Stromal cell of bone marrow (primary cell): ENCODE results near the gene SPINT3.

Source experiments
- DNase-seq: peaks from one replicate; pipeline ENCODE4 v3.0.0-alpha.2; 2012; ENCODE audit warnings: low read depth

SPINT3 gene, protein sequence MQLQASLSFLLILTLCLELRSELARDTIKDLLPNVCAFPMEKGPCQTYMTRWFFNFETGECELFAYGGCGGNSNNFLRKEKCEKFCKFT

DNA sequence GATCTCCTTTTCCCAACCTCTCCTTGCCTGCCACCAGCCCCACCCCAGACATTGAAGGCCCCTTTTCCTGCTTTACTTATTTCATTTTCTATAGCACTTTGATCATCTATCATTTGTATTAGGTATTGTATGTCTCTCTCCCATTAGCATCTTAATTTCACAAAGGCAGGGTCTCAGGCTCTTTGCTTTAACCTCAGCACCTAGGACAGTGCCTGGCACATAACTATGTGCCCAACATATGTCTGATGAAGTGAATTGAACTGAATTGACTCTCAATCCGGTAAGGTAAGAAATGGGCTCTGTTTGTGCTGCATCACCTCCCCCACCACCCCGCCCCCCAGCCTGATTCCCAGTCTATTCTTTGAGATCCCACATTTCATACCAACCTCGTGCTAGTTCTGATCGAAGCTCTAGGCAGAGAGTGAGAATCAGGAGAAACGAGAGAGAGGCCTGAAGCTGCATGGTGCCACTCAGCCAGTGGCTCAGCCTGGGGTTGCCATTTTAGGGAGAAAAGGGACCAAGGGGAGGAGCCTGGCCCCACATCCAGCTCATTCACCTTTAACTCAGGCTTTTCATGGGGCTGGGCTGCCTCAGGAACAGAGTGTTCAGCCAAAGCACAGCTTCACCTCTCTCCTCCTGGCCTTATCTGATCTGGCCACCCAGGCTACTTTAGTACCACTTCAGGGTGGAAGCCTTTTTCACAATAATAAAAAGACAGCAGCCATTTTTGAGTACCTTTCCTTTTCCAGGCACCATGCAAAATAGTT lies at the start of gene SPINT3:
Gene SPINT3 (minus strand): TSS at position 476 of the 767 bp plus-strand sequence. CDS start 14 bp downstream, at position 462.
- no peak for DNase-seq

DNA sequence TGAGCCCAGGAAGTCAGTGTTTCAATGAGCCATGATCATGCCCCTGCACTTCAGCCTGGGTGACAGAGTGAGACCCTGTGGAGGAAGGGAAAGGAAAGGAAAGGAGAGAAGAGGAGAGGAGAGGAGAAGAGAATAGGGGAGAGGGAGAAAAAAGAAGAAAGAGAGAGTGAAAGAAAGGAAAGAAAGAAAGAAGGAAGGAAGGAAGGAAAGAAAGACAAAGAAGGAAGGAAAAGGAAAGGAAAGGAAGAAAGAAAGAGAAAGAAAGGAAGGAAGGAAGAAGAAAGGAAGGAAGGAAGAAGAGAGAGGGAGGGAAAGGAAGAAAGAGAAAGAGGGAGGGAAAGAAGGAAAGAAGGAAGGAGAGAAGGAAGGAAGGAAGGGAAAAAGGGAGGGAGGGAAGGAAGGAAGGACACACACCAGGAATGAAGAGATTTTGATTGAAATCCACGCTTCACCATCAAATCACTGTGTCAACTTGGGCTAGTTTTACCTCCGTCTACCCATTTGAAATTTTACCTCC lies 49.4 kb upstream of the SPINT3 start:
- no peak for DNase-seq

DNA sequence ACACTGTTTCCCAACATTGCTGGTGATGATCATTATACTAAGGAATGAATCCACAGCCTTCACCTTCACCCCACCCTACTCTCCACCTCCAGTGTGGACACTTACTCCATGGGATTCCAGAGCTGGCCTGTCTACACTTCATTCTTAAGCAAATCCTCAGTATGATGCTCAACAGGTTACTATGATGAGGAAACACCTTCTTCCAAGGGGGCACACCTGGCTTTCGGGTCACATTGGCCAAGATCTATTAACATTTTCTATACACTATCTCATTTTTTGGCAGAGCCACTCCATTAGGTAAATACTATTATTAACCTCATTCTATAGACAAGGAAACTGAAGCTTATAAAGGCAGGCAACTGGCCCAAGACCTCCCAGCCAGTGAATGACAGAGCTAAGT lies 39.8 kb upstream of the SPINT3 start:
- no peak for DNase-seq

DNA sequence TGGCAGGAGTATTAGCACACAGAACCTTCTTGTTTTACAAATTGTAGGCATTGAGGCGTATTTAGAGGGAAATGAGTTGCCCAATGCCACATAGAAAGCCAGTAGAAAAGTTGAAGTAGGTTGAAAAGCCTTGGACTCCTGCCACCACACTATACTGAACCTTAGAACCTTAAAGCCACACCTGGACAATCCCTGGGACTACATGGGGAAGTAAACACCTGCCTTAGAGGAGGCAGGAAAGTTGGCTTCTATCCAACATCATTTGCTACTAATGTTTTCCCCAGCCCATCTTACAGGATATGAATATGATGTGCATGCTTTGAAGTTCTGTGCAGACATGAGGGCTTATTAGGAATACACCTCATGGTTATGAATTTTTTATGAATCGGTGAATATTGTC lies 37.0 kb upstream of the SPINT3 start:
- DNase-seq, result no peak

DNA sequence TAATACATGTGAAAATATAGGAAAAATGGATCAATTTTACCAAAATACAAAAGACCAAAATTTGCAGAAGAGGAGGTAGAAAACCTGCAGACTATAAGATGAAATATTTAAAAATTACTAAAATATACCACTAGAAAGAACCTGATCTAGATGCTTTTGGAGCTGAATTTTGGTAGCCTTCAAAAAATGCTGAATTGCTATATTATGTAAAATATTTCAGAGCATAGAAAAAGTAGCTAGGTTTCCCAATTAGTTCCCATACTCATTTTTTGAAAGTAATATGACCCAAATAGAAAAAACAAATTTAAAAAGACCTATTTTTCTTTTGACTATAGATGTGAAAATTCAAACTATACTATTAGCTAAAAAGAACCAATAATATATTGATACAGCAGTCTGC lies 35.3 kb upstream of the SPINT3 start:
- no peak for DNase-seq

DNA sequence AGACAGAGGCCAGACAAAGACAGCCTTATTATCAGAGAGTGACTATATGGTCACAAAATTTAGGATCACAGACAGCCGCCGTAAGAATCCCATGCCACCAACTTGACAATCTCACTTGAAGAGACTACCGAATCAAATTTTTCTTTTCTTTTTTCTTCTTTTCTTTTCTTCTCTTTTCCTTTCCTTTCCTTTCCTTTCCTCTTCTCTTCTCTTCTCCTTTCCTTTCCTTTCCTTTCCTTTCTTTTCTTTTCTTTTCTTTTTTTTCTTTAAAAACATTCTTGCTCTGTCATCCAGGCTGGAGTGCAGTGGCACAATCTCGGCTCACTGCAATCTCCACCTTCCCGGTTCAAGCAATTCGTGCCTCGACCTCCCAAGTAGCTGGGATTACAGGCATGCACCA lies 33.0 kb upstream of the SPINT3 start:
- DNase-seq, result no peak

DNA sequence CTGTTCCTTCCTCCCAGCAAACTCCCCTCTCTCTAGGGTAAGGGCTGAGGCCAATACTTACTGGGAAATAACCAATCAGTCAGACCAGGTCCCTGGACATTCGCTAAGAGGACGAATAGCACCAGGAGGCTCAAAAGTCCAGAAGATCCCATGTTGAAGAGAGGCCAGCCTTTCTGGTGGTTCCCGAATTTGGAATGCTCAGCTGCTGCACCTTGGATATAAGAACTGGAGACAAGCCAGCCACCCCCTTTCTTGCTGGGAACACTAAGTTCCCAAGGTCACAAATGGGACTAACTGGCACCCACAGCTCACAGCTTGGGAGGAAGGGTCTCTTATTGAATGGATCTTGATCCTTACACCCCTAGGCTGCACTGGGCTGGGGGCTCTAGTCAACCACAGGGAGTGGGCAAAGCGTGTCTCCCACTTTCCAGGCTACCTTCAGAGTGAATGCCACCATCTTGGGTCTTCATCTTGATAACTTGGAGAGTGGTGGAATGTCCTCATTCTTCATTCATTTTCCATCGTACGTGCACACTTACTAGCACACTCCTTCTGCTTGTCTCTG lies 31.9 kb upstream of the SPINT3 start, which contains the start of gene EPPIN:
Gene EPPIN (minus strand): TSS at position 196 of the 565 bp plus-strand sequence. CDS start 44 bp downstream, at position 152.
- DNase-seq, result no peak

DNA sequence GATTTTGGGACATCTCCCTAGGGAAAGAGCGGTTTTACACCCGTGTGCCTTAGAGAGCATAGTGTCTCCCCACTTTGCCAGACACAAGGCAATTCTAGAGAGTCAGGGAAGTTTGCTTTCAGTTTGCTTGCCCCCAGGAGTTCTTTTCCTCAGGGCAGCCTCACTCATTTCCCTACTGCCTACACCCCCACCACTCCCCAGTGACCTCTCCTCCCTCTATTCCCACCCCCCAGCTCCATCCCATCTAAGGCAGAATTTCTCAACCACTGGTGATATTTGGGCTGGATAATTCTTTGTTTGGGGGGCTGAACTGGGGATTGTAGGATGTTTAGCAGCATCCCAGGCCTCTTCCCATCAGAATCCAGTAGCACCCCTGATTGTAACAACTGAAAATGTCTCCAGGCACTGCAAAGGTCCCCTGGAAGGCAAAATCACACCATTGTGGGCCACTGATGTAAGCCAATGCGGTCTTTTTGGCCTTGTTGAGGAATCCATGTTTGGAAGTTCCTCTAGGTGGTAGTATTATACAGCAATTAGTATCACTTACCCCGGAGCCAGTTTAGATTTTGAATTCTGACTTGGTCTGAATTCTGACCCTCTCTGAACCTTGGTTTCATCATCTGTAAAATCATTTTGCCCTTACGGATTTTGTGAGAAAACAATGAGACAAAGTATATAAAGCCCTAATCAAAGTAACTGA lies 30.5 kb upstream of the SPINT3 start:
- peak; percentile 28 for DNase-seq

DNA sequence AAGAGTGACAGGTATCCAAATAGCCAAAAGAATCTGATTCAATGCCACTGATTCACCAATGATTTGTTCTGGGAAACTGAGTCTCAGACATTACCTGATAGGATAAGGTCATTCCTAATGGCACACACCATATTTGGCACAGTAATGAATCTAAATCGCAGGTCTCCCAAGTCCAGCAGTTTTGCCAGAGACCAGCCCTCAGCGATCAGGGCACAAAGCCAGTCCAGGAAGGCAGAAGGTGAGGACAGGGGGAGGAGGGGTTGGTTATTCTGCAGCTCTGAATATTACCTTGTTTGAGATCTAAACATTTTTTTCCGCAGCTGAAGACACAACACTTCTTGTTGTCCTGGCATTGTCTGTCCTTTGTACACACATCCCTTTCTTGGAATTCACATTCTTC lies 29.9 kb upstream of the SPINT3 start:
- no peak for DNase-seq

DNA sequence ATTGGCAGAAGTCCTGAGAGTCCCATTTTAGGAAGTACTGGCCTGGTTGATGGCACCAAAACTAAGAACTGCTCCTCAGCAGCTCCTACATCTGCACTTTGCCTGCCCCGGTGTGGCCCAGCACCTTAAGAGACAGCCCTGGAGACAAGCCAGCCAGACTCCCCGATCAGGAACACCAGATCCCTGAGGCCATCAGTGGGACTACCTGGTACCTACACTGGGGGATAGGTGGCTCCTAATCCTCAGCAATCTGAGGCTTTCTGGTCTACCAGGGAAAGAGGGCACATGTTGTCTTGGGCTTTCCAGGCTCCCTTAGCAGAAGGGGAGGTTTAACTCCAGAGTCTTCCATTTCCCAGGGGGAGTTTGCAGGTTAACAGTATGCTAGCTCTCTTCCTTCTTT lies 24.0 kb upstream of the SPINT3 start, which contains the start of gene WFDC6:
Gene WFDC6 (minus strand): TSS at position 101 of the 400 bp plus-strand sequence. CDS start 75 bp downstream, at position 26.
- no peak for DNase-seq

DNA sequence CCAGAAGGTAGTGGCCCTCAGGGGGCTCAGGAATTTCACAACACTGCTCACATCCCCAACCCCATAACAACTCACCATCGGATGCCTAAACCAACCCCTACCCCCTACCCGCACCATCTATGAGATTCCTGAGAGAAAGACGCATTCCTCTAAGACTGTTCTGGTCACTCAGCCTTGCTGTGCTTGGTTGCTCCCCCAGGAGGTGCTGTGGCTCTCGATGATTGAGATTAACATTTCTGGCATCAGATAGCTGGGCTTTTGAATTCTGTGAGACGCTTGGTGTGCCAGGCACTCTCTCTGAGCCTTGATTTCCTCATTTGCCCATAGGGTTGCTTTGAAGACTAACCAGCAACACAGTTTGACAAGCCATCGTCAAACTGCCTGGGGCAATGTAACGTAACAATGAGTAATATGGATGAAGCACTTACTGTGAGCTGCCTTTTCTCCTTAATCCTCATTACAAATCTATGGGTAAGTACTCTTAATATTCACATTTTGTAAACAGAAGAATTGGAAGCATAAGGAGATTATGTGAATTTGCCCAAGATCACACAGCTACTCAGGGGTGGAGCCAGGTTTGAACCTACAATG lies 22.9 kb upstream of the SPINT3 start:
- no peak for DNase-seq

DNA sequence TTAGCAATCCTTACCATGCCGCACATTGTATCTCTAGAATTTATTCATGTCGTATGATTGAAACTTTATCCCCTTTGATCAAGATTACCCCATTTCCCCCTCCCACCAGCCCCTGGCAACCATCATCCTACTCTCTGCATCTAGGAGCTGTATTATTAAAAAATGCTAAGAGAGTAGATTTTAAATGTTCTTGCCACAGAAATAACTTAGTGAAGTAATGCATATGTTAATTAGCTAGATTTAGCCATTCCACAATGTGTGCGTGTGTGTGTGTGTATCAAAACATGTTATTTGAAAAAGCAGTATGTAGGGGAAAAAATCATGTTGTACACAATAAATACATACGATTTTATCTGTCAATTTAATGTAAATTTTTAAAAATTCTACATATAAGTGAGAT lies 11.9 kb upstream of the SPINT3 start:
- DNase-seq, result no peak

DNA sequence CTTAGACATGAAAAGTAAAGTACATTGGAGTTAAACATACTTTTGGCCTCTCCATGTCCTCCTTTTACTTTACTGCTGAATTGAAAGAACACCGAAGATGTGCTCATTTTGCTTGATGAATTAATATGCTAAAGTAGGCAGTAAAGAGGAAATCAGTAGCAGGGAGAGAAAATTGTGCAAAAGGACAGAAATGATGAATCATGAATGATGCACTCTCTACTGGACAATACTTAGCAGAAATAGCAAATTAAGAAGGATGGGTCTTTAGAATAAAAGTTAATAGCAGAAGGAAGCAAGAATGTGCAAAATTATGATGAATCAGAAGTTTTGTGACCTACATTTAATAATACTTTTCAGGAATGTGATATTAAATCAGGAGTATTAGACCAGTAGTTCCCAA lies 8.4 kb upstream of the SPINT3 start:
- no peak for DNase-seq

DNA sequence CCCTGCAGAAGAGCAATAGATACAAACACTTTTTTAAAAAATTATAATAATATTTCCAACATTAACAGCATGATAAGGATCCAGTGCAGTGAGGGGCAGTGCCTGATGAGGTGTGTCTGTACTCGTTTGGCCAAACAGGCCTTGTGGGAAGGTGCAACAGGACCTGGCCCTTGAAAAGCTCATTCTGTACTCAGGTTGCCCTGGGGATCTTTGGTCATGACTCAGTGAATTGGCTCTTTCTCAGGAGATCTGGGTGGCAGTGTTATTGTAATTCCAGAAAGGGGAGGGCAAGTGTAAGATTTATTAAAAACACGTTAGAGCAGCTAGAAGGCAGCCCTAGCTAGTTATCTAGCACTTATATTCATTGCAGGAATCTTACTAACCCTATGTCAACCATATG lies 2.9 kb upstream of the SPINT3 start:
- DNase-seq, result no peak

DNA sequence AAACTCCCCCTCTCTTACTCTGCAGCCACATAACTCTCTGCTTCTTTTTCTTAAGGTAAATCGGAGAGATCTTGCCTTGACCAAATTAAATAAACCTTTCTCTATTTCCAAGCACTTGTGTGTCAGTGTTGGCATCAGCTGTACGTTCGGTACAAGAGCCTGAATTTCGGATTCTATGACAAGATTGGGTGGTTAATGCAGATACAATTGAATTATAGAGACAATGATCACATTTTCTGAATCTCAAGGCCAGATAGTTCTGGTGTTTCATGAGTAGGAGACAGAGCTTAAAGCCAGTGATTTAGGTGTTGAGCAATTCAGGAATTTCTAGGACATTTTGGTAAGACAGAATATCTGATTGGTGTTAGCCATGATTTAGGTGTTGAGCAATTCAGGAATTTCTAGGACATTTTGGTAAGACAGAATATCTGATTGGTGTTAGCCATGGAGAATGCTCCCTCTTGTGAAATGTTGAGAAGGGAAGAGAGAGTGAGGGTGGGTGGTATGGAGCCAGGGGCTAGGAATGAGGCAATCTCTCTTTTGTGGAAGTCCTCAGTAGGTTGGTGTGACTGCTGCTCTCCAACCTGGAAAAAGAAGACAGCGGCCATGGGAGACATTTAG lies 5.1 kb downstream of the SPINT3 start:
- no peak for DNase-seq

DNA sequence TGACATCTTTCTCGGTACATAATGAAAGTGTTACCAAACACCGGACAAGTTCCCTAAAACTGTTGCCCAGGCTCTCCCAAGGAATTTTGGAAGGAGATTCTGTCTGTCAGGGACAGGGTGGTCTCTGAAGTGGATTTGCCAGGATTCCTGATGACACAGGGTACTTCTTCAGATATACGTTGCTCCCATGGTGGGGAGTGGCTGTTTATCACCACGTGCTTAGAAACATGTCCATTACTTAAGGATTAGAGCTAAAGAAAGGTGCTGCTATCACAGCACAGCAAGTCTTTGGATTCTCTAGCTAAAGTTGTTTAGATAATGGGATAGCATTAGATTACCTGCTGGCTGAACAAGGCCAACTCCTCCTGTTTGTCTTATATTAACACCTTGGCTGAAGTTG lies 6.3 kb downstream of the SPINT3 start:
- no peak for DNase-seq

DNA sequence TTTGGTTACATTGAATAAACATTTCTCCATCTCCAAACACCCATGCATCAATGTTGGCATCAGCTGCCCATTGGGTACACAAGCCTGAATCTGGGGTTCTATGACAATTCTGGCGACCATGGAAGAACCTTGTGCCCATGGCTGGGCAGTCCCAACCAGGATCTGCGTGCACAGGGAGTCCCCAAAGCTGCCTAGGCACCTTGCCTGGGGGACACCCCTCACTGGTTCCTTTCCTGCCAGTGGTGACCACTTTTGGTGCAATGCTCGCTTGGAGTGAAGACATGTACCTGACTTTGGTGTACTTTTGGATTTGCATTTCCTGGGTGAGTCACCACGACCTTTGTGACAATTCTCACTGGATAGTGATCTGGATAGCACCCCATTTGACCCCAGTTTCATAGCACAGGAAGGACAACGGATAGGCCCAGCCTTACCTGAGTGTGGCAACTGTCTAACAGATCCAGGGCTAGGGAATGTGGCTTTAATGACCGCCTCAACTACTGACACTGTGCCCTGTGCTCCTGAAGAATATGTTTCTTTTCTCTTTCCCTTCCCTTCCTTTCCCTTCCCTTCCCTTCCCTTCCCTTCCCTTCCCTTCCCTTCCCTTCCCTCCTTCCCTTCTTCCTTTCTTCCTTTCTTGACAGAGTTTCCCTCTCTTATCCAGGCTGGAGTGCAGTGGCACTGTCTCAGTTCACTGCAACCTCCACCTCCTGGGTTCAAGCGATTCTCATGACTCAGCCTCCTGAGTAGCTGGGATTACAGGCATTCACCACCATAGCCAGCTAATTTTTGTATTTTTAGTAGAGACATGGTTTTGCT lies 7.1 kb downstream of the SPINT3 start:
- no peak for DNase-seq

DNA sequence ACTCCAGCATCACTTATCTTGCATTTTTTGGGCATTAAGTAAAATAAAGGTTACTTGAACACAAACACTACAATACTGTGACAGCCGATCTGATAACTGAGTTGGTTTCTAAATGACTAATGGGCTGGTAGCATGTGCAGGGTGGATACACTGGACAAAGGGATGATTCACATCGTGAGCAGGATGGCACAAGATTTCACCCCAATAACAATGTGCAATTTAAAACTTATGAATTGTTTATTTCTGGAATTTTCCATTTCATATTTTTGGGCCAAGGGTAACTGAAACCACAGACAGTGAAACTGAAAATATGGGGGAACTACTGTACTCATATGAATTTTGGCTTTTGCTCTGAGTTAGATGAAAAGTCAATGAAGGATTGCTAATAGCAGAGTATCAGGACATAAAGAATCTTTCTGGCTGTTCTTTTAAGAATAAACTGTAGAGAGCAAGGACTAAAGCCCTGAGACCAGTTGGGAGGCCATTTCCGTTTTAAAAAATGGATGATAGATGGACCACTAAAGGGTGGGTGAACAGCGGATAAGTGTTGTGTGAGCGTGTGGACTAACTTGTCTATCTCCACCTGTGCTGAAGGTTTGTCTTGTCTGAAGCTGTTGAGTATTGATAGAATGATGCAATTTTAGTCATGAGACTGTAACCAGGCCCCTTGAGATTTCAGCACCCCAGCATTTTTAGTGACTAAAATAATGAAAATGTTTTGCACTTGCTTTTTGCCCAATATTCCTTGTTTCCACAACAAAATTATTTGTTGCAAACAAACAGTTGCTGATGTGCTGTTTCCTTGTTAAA lies 8.2 kb downstream of the SPINT3 start:
- no peak for DNase-seq

DNA sequence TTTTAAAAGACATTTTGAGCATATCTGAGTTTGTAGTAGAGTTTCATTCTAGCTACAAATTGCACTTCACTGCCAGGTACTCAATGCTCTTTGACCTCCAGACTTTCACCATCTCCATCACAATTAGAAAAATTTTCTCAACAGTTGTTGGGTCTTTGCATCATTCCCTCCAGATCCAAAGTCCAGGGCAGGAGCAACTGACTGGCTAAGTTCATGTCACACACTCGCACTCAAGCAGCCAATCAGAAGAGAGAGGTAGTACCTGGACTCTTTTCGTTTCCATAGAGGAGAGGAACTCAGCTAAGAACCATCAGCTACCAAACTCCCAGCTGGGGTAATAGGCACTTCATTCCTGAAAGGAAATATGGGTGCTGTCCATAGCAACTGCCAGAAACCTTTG lies 9.0 kb downstream of the SPINT3 start:
- DNase-seq, result no peak

DNA sequence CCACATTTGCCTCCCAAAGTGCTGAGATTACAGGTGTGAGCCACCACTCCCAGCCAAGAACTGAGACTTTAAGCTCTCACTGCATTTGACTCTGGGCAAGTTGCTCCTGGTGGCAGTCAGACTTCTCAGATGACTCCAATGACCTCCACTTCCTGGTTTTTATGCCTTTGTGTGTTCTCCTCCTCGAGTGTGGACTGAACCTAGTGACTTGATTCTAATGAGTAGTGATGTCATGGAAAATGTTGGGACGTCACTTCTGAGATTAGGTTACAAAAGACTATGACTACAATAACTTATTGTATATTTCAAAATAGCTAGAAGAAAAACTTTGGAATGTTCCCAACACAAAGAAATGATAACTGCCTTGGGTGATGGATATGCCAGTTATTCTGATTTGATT lies 12.0 kb downstream of the SPINT3 start:
- DNase-seq, result no peak
